AG09309 (cell line): ENCODE results near the gene NPC2.

Experiments
- DNase-seq: peaks from one replicate; pipeline ENCODE4 v3.0.0-alpha.2; 2010; ENCODE audit warnings: low read depth
- H3K4me3 ChIP-seq: 2 replicates; pipeline ENCODE4 v1.5.1; 2011; ENCODE audit warnings: mild to moderate bottlenecking, low read depth, low read length, moderate library complexity; ENCODE audit not compliant: control insufficient read depth
- TF ChIP-seq, protein P1 (sequence below): IDR thresholded peaks from 2 replicates; pipeline ENCODE4 v1.5.1; 2011; ENCODE audit warnings: mild to moderate bottlenecking, low read depth, low read length, inconsistent platforms; ENCODE audit not compliant: insufficient read depth, control insufficient read depth; ENCODE audit errors: missing control alignments

Gene NPC2

DNA sequence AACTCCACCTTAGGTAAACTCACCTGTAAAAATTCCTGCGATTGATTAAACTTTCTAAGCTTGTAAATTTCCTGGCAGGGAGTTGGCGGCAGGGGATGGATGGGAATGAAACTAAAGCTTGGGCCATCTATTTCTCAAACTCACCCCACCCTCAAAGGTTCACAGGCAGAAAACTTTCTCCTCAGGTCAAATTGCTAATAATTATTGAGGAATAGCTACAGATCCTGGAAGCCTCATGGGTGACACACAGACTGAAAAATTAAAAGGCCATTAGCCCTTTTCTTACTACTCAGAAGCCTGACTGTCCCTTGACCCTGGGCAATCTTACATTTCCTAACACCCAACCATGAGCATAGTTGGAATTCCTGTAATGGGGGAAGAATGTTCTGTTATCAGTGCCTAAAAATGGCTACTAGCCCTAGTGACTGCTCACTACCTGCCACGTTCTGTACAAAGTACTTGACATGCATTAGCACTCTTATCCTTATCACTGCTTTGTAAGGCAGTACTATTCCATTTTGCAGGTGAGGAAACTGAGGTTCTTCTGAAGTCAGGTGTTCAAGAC lies 54.7 kb downstream of the NPC2 start:
- no peak for DNase-seq
- no peak overlapping the region for H3K4me3 ChIP-seq
- TF ChIP-seq, protein P1, sequence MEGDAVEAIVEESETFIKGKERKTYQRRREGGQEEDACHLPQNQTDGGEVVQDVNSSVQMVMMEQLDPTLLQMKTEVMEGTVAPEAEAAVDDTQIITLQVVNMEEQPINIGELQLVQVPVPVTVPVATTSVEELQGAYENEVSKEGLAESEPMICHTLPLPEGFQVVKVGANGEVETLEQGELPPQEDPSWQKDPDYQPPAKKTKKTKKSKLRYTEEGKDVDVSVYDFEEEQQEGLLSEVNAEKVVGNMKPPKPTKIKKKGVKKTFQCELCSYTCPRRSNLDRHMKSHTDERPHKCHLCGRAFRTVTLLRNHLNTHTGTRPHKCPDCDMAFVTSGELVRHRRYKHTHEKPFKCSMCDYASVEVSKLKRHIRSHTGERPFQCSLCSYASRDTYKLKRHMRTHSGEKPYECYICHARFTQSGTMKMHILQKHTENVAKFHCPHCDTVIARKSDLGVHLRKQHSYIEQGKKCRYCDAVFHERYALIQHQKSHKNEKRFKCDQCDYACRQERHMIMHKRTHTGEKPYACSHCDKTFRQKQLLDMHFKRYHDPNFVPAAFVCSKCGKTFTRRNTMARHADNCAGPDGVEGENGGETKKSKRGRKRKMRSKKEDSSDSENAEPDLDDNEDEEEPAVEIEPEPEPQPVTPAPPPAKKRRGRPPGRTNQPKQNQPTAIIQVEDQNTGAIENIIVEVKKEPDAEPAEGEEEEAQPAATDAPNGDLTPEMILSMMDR: no peak

GRCh38 chr14:74437496-74438053 lies 55.5 kb downstream of the NPC2 start:
- H3K4me3 ChIP-seq: no peak overlapping the region
- DNase-seq: no peak
- TF ChIP-seq, protein P1: no peak

DNA sequence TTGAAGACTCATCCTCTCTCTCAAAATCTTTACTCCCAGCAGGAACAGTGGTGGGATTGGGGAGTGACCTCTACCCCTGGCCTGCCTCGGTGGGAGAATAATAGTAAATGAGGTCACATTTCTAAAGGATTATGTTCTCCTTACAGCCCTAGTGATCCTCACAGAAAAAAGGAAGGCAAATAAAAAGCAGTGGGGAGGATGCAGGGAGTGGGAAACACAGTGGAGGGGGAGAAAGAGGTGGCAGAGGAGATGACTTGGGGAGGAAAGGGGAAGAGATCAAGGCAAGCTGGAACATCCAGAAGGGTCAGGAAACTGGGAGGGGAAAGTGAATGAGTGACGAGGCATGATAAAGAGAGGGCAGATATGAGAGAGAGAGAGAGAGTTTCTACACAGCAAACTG lies 58.8 kb downstream of the NPC2 start:
- no peak overlapping the region for H3K4me3 ChIP-seq
- TF ChIP-seq, protein P1: no peak
- no peak for DNase-seq

- DNase-seq: no peak
- no peak overlapping the region for H3K4me3 ChIP-seq
- TF ChIP-seq, protein P1: no peak
Observed at GRCh38 chr14:74429991-74430390, 63.1 kb downstream of the NPC2 start.
